ENCODE measurements around the gene S100A11. TPM values are rescaled to one million over a fixed set of nuclear protein-coding genes. Genes with fewer than 3 reads are reported as not detected.

Gene S100A11
- total RNA-seq, 1 experiment from 2014 or later: 455 TPM

GRCh38 chr1:151991663-151992302, 45.0 kb downstream of the S100A11 start:
- in situ Hi-C loops (cut with HindIII; ENCODE audit: low pct_unique_long_range_greater_than_20kb, low sequenced_read_pairs): no loop called here
- DNase-seq (ENCODE audit: low read depth): no peak

GRCh38 chr1:151990856-151991198, 46.0 kb downstream of the S100A11 start:
- in situ Hi-C loops (cut with HindIII; ENCODE audit: low pct_unique_long_range_greater_than_20kb, low sequenced_read_pairs): no loop called here
- peak; percentile 60 for DNase-seq (ENCODE audit: low read depth)

GRCh38 chr1:151990058-151990855, 46.5 kb downstream of the S100A11 start:
- DNase-seq (ENCODE audit: low read depth): no peak
- in situ Hi-C loops (cut with HindIII; ENCODE audit: low pct_unique_long_range_greater_than_20kb, low sequenced_read_pairs): no loop called here

- peak; percentile 78 for DNase-seq (ENCODE audit: low read depth)
- in situ Hi-C loops (cut with HindIII; ENCODE audit: low pct_unique_long_range_greater_than_20kb, low sequenced_read_pairs): no loop called here
These were observed 47.5 kb downstream of the S100A11 start for GRCh38 chr1:151989211-151989862.

GRCh38 chr1:151988405-151988923, 48.3 kb downstream of the S100A11 start:
- in situ Hi-C loops (cut with HindIII; ENCODE audit: low pct_unique_long_range_greater_than_20kb, low sequenced_read_pairs): no loop called here

GRCh38 chr1:151986501-151987190, 50.2 kb downstream of the S100A11 start:
- in situ Hi-C loops (cut with HindIII; ENCODE audit: low pct_unique_long_range_greater_than_20kb, low sequenced_read_pairs): no loop called here
- DNase-seq (ENCODE audit: low read depth): no peak

More at GRCh38 chr1:151988405-151988923, 48.3 kb downstream of the S100A11 start:
- peak; percentile 95 for DNase-seq (ENCODE audit: low read depth)

- DNase-seq (ENCODE audit: low read depth): no peak
- in situ Hi-C loops (cut with HindIII; ENCODE audit: low pct_unique_long_range_greater_than_20kb, low sequenced_read_pairs): no loop called here
These were observed 51.0 kb downstream of the S100A11 start for GRCh38 chr1:151985768-151986167.

- in situ Hi-C loops (cut with HindIII; ENCODE audit: low pct_unique_long_range_greater_than_20kb, low sequenced_read_pairs): no loop called here
These were observed 51.5 kb downstream of the S100A11 start for GRCh38 chr1:151985270-151985669.

GRCh38 chr1:151984313-151984956, 52.4 kb downstream of the S100A11 start:
- in situ Hi-C loops (cut with HindIII; ENCODE audit: low pct_unique_long_range_greater_than_20kb, low sequenced_read_pairs): no loop called here
- DNase-seq (ENCODE audit: low read depth): no peak

More at GRCh38 chr1:151985270-151985669, 51.5 kb downstream of the S100A11 start:
- no peak for DNase-seq (ENCODE audit: low read depth)

Other genes with a start within 250 kb of the S100A11 start
- 5.6 and 9.1 TPM in 2 replicates for gene TDRKH, start 246.5 kb downstream of the S100A11 start, total RNA-seq (2014; rRNA removed; shearing (Covaris generic); ENCODE audit: low replicate concordance)
- gene LINGO4, start 231.6 kb downstream of the S100A11 start, total RNA-seq (2014; rRNA removed; shearing (Covaris generic); ENCODE audit: low replicate concordance): not detected in 2 replicates
- gene RORC, start 205.2 kb downstream of the S100A11 start, total RNA-seq (2014; rRNA removed; shearing (Covaris generic); ENCODE audit: low replicate concordance): 0.24 and 3.3 TPM in 2 replicates
- not detected in 2 replicates for gene C2CD4D, start 197.2 kb downstream of the S100A11 start, total RNA-seq (2014; rRNA removed; shearing (Covaris generic); ENCODE audit: low replicate concordance)
- not detected in 2 replicates for gene THEM5, start 183.3 kb downstream of the S100A11 start, total RNA-seq (2014; rRNA removed; shearing (Covaris generic); ENCODE audit: low replicate concordance)
- gene THEM4, start 127.5 kb downstream of the S100A11 start, total RNA-seq (2014; rRNA removed; shearing (Covaris generic); ENCODE audit: low replicate concordance): 17.8 and 18.4 TPM in 2 replicates
- 456 and 483 TPM in 2 replicates for gene S100A10, start 43.1 kb downstream of the S100A11 start, total RNA-seq (2014; rRNA removed; shearing (Covaris generic); ENCODE audit: low replicate concordance)
- not detected in 2 replicates for gene TCHHL1, start 52.1 kb upstream of the S100A11 start, total RNA-seq (2014; rRNA removed; shearing (Covaris generic); ENCODE audit: low replicate concordance)
- gene TCHH, start 78.4 kb upstream of the S100A11 start, total RNA-seq (2014; rRNA removed; shearing (Covaris generic); ENCODE audit: low replicate concordance): not detected in 2 replicates
- not detected in 2 replicates for gene RPTN, start 122.2 kb upstream of the S100A11 start, total RNA-seq (2014; rRNA removed; shearing (Covaris generic); ENCODE audit: low replicate concordance)
- gene HRNR, start 187.2 kb upstream of the S100A11 start, total RNA-seq (2014; rRNA removed; shearing (Covaris generic); ENCODE audit: low replicate concordance): not detected in 2 replicates

Data from Caki2 (cell line).